ENCODE results near the gene OR1F1.
"Not testable (repeated sequence)": the region's sequence is repeated elsewhere in the genome, so short reads cannot be mapped to it uniquely, and the experiment has no call there.

OR1F1 gene

DNA sequence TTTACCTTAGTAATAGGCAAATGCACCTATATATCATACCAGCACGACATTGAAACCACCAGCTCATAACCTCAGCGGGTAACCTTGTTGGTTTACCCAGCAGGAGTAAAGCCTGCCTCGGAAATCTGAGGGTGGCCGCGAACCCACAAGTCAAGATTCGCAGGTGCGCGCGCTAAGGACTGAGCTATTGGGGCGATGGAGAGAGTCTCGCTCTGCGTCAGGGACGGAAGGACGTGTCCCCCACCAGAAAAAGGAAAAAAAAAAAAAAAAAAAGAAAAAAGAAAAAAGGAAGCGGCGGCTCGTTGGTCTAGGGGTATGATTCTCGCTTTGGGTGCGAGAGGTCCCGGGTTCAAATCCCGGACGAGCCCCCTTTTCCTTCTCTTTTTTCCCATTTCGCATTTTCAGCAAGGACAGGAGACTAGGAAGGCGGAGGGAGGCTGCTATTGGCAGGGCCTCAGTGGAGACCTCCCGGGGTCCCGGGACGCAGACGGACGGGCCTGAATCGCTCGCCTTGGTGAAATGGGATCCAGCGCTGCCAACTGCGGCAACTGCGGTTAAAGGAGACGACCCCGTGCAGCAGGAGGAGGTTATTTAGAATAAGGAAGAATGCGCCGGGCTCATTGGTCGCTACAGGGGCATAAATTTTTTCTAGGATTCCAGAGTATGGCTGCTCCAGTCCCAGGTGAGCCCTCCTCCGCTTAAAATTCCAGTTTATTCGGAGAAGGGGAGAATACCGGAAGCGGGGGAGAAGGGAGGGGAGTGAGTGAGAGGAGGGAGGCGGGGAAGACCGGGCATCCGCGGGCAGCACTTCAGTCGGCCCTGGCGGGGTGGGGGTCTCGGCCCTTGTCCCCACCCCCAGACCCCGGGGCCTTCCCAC is at the start of gene OR1F1:
Gene OR1F1, plus strand, starts transcription at position 407 of the 877 bp plus-strand sequence.
- DNase-seq (ENCODE audit: low read depth in 2 of 2, low spot score in 1 of 2), result no peak

DNA sequence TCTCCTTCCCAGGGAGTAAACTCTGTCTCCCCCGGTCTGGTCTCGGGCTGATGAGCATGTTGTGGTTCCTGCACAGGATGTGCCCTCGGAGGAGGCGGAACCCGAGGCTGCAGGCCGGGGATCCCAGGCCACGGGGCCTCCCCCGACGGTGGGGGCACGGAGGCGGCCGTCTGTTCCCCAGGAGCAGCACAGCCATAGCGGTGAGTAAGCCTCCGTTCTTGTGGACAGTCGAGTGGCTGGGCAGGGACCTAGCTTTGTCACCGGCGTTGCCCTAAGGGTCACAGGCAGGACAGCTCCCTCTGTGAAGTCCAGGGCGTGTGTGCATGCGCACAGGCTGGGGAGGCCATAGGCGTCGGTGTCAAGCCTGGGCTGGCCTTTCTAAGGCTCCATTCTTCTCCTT is 49.7 kb upstream of the OR1F1 start:
- no peak for DNase-seq (ENCODE audit: low read depth in 2 of 2, low spot score in 1 of 2)

DNA sequence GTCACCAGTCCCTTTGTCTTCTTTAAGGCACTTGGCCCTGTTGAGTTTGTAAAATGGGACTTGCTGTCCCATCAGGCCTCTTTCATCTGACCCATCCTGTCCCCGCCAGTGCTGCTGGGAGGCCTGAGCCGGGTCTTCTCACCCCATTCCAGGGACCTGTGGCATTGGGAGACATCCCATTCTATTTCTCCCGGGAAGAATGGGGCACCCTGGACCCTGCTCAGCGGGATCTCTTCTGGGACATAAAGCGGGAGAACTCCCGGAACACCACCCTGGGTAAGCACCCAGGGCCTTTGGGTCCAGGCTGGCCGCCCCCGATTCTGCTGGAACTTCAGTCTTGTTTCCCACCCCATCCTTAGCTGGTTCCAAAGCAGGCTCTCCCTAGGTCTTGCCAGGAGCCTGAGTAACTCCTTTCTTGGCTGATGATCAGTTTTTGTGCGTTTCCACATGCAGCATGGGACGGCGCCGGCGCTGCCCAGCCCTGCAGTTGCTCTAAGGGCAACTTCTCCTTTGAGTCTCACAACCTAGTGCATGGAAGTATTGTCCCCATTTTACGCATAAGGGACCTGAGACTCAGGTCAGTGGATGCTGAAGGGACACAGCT is 49.1 kb upstream of the OR1F1 start:
- no peak for DNase-seq (ENCODE audit: low read depth in 2 of 2, low spot score in 1 of 2)

DNA sequence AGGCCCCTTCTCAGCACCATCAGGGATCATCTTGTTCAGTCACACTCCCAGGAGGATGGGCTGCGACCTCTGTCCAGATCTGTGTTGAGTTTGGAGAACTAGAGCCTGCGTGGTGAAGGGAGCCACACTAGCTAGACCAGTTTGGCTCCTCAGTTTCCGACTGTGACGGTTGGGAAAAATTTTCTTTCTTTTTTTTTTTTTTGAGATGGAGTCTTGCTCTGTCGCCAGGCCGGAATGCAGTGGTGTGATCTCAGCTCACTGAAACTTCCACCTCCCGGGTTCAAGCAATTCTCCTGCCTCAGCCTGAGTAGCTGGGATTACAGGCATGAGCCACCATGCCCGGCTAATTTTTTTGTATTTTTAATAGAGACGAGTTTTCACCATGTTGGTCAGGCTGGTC is 48.4 kb upstream of the OR1F1 start:
- not testable (repeated sequence) for DNase-seq (ENCODE audit: low read depth in 2 of 2, low spot score in 1 of 2)

DNA sequence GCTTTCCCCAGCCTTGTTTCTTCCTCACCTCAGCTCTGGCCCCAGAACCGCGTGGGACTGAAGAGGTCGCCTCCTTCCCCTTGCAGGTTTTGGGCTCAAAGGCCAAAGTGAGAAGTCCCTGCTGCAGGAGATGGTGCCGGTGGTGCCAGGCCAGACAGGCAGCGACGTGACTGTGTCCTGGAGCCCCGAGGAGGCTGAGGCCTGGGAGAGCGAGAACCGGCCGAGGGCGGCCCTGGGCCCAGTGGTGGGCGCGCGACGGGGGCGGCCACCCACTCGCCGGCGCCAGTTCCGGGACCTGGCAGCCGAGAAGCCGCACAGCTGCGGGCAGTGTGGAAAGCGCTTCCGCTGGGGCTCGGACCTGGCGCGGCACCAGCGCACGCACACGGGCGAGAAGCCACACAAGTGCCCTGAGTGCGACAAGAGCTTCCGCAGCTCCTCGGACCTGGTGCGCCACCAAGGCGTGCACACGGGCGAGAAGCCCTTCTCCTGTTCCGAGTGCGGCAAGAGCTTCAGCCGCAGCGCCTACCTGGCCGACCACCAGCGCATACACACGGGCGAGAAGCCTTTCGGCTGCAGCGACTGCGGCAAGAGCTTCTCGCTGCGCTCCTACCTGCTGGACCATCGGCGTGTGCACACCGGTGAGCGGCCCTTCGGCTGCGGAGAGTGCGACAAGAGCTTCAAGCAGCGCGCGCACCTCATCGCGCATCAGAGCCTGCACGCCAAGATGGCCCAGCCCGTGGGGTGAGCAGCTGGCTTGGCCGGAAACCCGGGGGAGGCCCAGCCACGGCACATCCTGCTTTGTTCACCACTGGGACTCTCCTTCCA is 47.2 kb upstream of the OR1F1 start:
- no peak for DNase-seq (ENCODE audit: low read depth in 2 of 2, low spot score in 1 of 2)

DNA sequence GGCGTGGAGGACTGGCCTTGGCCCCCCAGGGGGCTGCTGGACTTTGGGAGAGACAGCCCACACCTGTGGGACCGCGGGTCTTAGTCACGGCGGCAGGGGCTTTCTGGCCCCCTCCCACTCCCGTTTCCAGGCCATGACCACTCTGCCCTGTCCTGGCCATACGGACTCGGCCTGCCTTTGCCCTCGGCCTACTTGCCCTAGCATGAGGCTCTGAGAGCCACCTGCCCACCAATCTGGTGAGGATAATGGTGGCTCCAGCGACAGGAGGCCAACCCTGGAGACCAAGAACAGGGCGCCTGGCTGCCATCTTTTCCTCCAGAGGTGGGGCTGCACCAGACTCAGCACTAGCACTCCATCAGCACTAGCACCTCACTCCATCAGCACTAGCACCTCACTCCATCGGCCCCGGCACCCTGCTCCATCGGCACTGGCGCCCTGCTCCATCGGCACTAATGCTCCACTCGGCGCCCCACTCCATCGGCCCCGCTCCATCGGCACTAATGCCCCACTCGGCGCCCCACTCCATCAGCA is 46.2 kb upstream of the OR1F1 start:
- no peak for DNase-seq (ENCODE audit: low read depth in 2 of 2, low spot score in 1 of 2)

DNA sequence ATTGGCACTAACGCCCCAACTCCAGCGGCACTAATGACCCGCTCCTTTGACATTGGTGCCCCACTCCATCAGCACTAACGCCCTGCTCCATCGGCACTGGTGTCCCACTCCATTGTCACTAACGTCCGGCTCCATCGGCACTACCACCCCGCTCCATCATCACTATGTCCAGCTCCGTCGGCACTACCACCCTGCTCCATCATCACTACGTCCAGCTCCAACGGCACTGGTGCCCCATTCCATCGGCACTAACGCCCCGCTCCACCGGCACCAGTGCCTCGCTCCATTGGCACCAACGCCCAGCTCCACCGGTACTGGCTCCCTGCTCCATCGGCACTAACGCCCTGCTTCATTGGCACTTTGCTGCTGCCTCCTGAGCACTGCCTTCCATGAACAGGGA is 45.7 kb upstream of the OR1F1 start:
- no peak for DNase-seq (ENCODE audit: low read depth in 2 of 2, low spot score in 1 of 2)

DNA sequence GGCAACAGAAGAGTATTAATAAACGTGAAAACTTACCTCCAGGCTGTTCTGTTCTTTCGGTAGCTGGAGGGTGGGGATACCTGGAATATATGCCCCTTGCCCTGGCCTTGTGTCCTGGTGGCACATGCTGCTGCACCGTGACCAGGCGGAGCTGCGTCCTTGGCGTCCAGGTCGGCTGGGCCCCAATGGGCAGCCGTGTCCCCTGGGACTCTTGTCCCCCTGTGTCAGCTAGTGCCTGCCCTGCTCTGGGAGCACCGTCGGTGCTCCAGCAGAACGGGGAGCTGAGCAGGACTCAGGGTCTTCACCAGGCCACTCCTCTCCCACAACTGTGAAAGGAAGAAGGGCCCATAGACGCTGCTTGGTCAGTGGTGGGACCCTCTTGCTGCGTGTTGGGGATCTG is 45.2 kb upstream of the OR1F1 start:
- DNase-seq (ENCODE audit: low read depth in 2 of 2, low spot score in 1 of 2), result no peak

DNA sequence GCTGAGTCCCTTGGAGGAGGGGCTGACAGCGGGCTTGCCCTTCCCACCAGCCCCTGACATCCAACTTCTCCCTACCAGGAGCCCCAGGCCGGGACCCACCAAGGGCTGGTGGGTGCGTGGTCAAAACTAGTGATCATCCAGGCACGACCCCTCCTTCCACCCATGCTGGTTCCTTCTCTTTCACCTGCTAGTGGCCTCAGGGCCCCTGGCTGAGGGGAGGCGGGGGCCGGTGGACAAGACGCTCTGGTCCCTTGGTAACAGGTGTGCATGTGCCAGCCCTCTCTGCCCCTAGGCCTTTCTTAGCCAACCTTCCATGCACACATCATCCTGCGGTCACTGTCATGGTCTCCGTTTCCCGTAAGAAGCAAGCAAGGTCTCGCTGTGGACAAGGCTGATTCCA is 44.8 kb upstream of the OR1F1 start:
- no peak for DNase-seq (ENCODE audit: low read depth in 2 of 2, low spot score in 1 of 2)

DNA sequence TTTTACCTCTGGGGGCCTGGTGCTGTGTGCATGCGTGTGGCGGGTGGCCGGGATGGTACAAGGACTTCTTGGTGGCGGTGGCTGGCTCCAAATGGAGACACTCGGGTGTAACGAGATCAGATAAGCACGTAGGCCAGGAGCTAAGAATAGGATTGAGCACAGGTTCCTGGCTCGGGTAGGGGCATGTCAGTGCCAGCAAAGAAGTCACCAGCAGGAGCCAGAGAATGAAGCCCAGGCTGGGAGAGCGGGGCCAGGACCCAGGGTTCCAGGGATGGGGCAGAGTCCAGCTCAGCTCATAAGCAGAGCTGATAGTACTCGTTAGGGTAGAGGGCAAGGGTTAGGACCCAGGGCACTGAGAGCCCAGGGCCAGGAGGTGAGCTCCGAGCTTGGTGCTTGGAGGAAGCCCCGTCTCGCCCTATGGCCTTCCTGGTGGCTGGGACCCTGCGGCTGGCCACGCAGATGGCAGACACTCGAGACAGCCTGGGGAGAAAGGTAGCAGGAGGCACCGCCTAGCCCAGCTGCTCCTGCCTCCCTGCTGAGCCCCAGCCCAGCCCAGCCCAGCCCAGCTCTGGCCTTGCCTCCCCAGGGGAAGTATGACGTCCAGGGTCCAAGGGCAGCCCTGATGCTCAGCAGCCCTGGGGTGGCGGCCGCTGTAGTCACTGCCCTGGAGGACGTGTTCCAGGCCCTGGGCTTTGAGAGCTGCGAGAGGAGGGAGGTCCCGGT is 44.2 kb upstream of the OR1F1 start:
- no peak for DNase-seq (ENCODE audit: low read depth in 2 of 2, low spot score in 1 of 2)

DNA sequence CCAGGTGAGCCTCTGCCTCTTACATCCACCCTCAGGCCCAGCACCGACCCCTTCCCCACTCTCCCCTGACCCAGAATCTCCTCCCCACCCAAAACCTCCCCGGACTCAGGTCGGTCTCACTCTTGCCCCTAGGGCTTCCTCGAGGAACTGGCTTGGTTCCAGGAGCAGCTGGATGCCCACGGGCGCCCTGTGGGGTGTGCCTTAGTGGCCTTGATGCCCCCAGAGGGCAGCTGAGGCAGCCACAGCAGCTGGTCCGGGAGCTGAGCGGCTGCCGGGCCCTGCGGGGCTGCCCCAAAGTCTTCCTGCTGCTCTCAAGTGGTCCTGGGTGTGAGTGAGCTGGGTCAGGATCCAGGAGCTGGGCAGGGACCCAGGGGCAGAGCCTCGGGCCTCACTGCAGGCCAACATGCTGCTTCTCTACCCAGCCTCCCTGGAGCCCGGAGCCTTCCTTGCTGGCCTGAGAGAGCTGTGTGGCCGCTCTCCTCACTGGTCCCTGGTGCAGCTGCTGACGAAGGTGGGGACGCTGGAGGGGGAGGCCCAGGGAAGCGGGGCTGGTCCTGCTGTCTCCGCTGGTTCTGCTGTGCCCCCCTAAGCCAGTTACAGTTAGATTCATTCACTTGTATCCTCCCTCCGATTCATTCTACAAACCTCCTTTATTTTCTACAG is 43.6 kb upstream of the OR1F1 start:
- no peak for DNase-seq (ENCODE audit: low read depth in 2 of 2, low spot score in 1 of 2)

DNA sequence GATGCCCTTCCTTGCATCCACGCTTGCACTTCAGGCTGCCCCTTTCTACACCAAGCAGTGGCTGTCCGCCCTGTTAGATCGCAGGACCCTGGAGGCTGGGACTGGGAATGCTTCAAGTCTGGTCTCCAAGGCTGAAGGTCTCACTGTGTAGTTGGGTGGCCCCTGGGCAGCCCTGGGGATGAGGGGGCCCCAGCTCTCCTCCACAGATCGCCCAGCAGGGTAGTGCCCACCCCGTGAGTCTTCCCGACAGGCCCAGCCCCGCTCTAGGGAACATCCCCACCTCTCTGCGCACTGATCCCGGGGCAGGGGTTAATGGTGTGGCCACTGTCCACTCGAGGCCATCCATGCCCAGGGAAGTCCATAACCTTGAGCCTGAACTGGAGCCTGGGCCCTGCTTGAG is 42.9 kb upstream of the OR1F1 start:
- DNase-seq (ENCODE audit: low read depth in 2 of 2, low spot score in 1 of 2), result no peak

DNA sequence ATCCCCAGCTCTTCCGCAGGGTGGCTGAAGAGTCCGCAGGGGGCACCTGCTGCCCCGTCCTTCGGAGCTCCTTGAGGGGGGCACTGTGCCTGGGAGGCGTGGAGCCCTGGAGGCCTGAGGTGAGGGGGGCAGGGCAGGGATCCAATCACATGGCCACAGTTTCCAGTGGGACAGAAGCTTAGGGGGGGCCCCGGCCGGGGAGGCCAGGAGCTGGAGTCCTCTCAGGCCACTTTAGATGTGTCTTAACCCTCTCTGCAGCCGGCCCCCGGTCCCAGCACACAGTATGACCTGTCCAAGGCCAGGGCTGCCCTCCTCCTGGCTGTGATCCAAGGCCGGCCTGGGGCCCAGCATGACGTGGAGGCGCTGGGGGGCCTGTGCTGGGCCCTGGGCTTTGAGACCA is 42.3 kb upstream of the OR1F1 start:
- no peak for DNase-seq (ENCODE audit: low read depth in 2 of 2, low spot score in 1 of 2)

DNA sequence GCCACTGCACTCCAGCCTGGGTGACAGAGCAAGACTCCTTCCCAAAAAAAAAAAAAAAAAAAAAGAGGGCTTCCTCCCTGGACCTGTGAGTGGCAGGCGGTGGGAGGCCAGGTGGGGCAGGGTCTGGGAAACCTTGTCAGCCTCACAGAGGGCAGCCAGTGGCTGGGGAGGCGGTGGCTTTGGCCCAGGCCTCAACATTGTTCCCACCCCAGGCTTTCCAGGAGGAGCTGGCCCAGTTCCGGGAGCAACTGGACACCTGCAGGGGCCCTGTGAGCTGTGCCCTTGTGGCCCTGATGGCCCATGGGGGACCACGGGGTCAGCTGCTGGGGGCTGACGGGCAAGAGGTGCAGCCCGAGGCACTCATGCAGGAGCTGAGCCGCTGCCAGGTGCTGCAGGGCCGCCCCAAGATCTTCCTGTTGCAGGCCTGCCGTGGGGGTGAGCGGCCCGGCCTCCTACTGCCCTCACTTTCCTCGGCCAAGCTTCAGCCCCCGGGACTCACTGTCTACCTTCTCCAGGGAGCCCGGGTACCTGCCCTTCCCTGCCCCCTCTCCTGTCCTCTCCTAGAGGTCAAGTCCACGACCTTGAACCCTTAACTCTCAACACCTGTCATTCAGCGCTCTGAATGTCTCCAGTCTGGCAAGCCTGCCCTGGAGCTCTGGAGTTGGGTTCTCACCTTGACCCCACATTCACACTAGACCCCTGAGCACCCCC is 40.8 kb upstream of the OR1F1 start:
- no peak for DNase-seq (ENCODE audit: low read depth in 2 of 2, low spot score in 1 of 2)

DNA sequence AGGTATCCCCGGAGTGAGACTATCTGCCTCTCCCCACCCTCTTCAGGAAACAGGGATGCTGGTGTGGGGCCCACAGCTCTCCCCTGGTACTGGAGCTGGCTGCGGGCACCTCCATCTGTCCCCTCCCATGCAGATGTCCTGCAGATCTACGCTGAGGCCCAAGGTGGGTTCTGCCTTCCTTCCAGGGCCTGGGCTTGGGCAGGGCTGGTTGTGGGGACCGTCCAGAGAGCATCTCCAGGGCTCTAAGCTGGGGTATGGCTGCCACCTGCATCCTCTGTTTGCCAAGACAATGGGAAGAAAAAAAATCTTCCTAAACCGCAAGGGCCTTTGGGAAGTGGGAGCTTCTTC is 40.3 kb upstream of the OR1F1 start:
- no peak for DNase-seq (ENCODE audit: low read depth in 2 of 2, low spot score in 1 of 2)

DNA sequence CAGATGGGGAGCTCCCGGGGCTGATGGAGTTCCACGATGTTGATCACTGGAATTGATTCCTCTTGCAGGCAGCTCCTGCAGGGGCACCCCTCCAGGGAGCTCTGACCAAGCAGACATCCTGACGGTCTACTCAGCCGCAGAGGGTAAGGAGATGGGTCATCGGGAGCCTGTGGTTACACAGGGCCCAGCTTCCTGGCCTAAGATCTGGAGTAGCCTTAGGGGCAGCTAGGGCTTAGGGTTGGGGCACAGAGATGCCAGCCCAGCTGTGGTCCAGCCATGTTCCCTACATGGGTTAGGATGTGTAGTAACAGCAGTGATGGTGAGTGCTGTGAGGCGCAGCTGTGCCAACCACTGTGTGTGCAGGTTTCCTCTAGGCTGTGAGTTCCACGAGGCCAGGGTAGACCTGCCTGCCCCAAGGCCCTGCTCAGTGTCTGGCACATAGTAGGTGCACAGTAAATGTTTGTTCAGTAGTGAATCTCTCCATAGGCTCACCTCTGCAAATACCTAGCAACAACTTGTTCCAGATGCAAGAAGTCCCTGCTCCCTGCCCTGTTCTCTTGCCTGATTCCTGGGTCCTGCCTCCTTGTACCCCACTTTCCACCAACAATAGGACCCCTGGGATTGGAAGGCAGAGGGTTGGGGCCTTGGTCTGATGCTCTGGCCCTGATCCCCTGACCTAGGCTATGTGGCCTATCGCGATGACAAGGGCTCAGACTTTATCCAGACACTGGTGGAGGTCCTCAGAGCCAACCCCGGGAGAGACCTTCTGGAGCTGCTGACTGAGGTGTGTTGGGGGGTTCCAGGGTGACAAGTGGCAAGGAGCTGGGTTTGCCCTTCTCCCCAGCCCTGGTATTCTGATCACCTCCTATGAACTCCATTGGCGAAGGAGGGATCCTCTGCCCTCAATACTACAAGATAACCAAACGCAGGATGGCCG is 39.5 kb upstream of the OR1F1 start:
- no peak for DNase-seq (ENCODE audit: low read depth in 2 of 2, low spot score in 1 of 2)

DNA sequence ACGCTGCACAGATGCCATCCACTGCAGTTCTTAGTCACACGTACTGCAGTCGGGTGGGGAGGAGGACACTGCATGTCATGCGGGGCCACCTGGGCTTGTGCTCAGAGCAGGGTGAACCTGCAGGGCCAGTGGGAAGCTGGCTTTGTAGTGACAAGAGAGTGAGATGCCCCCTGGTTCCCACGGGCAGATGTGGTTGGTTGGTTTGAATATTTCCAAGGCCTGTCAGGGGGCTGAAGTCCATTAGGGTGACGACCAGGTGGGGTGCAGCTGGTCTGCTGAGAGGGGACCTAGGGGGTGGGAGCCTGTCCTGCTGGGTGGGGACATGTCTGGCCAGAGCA is 38.8 kb upstream of the OR1F1 start:
- no peak for DNase-seq (ENCODE audit: low read depth in 2 of 2, low spot score in 1 of 2)

DNA sequence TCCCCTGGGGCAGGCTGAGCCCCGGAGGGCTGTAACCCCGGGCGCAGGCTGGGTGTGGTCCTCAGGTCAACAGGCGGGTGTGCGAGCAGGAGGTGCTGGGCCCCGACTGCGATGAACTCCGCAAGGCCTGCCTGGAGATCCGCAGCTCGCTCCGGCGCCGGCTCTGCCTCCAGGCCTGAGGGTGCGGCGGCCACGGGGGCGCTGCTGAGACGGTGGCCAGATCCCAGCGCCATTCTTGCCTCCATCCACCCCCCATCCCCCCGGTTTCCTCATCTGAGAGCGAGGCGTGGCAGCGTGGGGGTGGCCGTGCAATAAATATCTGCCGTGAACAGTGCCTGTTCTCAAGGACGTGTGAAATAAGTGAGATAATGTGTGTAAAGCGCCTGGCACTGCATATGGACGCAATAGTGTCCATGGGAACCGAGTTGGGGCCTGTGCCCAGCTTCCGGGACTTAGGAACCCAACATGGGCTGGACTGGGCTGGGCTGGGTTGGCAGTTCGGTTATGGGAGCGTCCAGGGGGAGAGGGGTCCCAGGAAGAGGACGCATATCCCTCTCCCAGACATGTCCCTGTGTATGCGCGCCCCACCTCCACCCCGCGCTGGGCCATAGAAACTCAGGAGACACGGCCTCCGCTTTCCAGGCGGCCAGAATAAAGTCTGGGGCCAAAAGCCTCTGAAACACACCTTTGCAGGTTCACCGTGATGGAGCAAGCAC is 38.2 kb upstream of the OR1F1 start:
- no peak for DNase-seq (ENCODE audit: low read depth in 2 of 2, low spot score in 1 of 2)
